ENCODE results near the gene MRPS26. TPM values are rescaled to one million over a fixed set of nuclear protein-coding genes. Genes with fewer than 3 reads are reported as not detected.

Gene MRPS26
- polyA plus RNA-seq, 1 donor (not counting 4 experiments of a cell fraction or from before 2014, with no cell fraction given): 29.8 TPM

- H3K9me1 ChIP-seq (ENCODE audit: control insufficient read depth, extremely low read depth, insufficient read depth, low read length): no peaks in the 10 kb centered on the region
- peaks cover 32% of the 10 kb centered on the region for H3K27me3 ChIP-seq (ENCODE audit: control insufficient read depth, extremely low read depth, insufficient read depth, low read length)
- dilution Hi-C loops (cut with MboI; ENCODE audit: extremely low pct_ligation_motif_present, low sequenced_read_pairs): no loop called here
- H3K79me2 ChIP-seq (ENCODE audit: control insufficient read depth, insufficient read depth, low read length): no peaks in the 10 kb centered on the region
- no peak for DNase-seq (ENCODE audit: low read depth, low spot score)
- H3K4me2 ChIP-seq (ENCODE audit: control insufficient read depth, extremely low read depth, insufficient read depth, low read depth, low read length): peak overlapping the region; percentile 54
- TF ChIP-seq EZH2 (IDR thresholded peaks at IDR 0.05; ENCODE audit: low read length) (peak; percentile 54), CTCF (optimal IDR thresholded peaks at IDR 0.05 in 1 of 3, IDR thresholded peaks at IDR 0.05 in 1 of 3, conservative IDR thresholded peaks at IDR 0.05 in 1 of 3; ENCODE audit: extremely low read depth in 1 of 3, insufficient read depth in 2 of 3, low read length in 3 of 3) (no peak)
- no peak for FAIRE-seq
- H3K27ac ChIP-seq (ENCODE audit: control insufficient read depth, insufficient read depth, low read length): no peak overlapping the region
- peak overlapping the region; percentile 56 for H2AFZ ChIP-seq (ENCODE audit: control insufficient read depth, low read length)
- peaks cover 5% of the 10 kb centered on the region for H3K4me1 ChIP-seq (ENCODE audit: control insufficient read depth, extremely low read depth, insufficient read depth, low read length)
- no peaks in the 10 kb centered on the region for H4K20me1 ChIP-seq (ENCODE audit: control insufficient read depth, extremely low read depth, insufficient read depth, low read length)
- H3K4me3 ChIP-seq (ENCODE audit: control insufficient read depth in 2 of 3, extremely low read depth in 1 of 3, insufficient read depth in 2 of 3, low read depth in 1 of 3, low read length in 3 of 3): peak overlapping the region; percentile 21 to 37 (median 22)
- H3K36me3 ChIP-seq (ENCODE audit: control insufficient read depth in 2 of 2, extremely low read depth in 1 of 2, insufficient read depth in 2 of 2, low read length in 2 of 2): no peaks in the 10 kb centered on the region
- H3K9ac ChIP-seq (ENCODE audit: control insufficient read depth, extremely low read depth, insufficient read depth, low read length): no peak overlapping the region
- H3K9me3 ChIP-seq (ENCODE audit: control insufficient read depth, low read depth, low read length): no peaks in the 10 kb centered on the region
Measured at GRCh38 chr20:3092611-3093379, 46.9 kb downstream of the MRPS26 start.

GRCh38 chr20:3093861-3094361, 48.1 kb downstream of the MRPS26 start:
- peaks cover 32% of the 10 kb centered on the region for H3K27me3 ChIP-seq (ENCODE audit: control insufficient read depth, extremely low read depth, insufficient read depth, low read length)
- no peak overlapping the region for H3K27ac ChIP-seq (ENCODE audit: control insufficient read depth, insufficient read depth, low read length)
- dilution Hi-C loops (cut with MboI; ENCODE audit: extremely low pct_ligation_motif_present, low sequenced_read_pairs): no loop called here

More at GRCh38 chr20:3093861-3094361, 48.1 kb downstream of the MRPS26 start:
- FAIRE-seq: no peak
- Histone ChIP-seq H3K4me1 (ENCODE audit: control insufficient read depth, extremely low read depth, insufficient read depth, low read length) (peaks cover 5% of the 10 kb centered on the region), H3K79me2 (ENCODE audit: control insufficient read depth, insufficient read depth, low read length) (no peaks in the 10 kb centered on the region), H3K4me3 (ENCODE audit: control insufficient read depth in 2 of 3, extremely low read depth in 1 of 3, insufficient read depth in 2 of 3, low read depth in 1 of 3, low read length in 3 of 3) (no peak overlapping the region), H3K9me1 (ENCODE audit: control insufficient read depth, extremely low read depth, insufficient read depth, low read length) (no peaks in the 10 kb centered on the region), H3K9ac (ENCODE audit: control insufficient read depth, extremely low read depth, insufficient read depth, low read length) (no peak overlapping the region), H4K20me1 (ENCODE audit: control insufficient read depth, extremely low read depth, insufficient read depth, low read length) (no peaks in the 10 kb centered on the region), H3K9me3 (ENCODE audit: control insufficient read depth, low read depth, low read length) (no peaks in the 10 kb centered on the region), H2AFZ (ENCODE audit: control insufficient read depth, low read length) (no peak overlapping the region), H3K4me2 (ENCODE audit: control insufficient read depth, extremely low read depth, insufficient read depth, low read depth, low read length) (no peak overlapping the region), H3K36me3 (ENCODE audit: control insufficient read depth in 2 of 2, extremely low read depth in 1 of 2, insufficient read depth in 2 of 2, low read length in 2 of 2) (no peaks in the 10 kb centered on the region)
- no peak for DNase-seq (ENCODE audit: low read depth, low spot score)
- TF ChIP-seq EZH2 (IDR thresholded peaks at IDR 0.05; ENCODE audit: low read length) (no peak), CTCF (optimal IDR thresholded peaks at IDR 0.05 in 1 of 3, IDR thresholded peaks at IDR 0.05 in 1 of 3, conservative IDR thresholded peaks at IDR 0.05 in 1 of 3; ENCODE audit: extremely low read depth in 1 of 3, insufficient read depth in 2 of 3, low read length in 3 of 3) (no peak)

All from keratinocyte (primary cell).